ENCODE data around the gene SPOP. TPM values are rescaled to one million over a fixed set of nuclear protein-coding genes. Genes with fewer than 3 reads are reported as not detected.
"Not testable (repeated sequence)": the region's sequence is repeated elsewhere in the genome, so short reads cannot be mapped to it uniquely, and the experiment has no call there.

The SPOP gene
- total and polyA plus RNA-seq, 5 donors from 2014 or later: 66.3 to 123 (median 97.4) TPM

- no peak for DNase-seq
- Histone ChIP-seq H3K4me3 (ENCODE audit: low read depth, low read length) (no peak overlapping the region), H3K4me1 (ENCODE audit: control insufficient read depth, insufficient read depth, low read length, poor library complexity, severe bottlenecking) (peaks cover 22% of the 10 kb centered on the region), H3K27ac (ENCODE audit: insufficient read depth, low read length, poor library complexity, severe bottlenecking) (no peak overlapping the region), H3K9me3 (ENCODE audit: control insufficient read depth in 2 of 2, low read length in 2 of 2) (no peaks in the 10 kb centered on the region), H3K27me3 (ENCODE audit: control insufficient read depth, insufficient read depth, low read length) (peaks cover 10% of the 10 kb centered on the region), H3K36me3 (ENCODE audit: control insufficient read depth, insufficient read depth, low read length) (no peaks in the 10 kb centered on the region)
- no peak for ATAC-seq (ENCODE audit: low read depth in 2 of 2)
- H3K4me1 Mint-ChIP-seq: peaks cover 0 to 37% (median 13%) of the 10 kb centered on the region in 4 donors
- peaks cover 72% of the 10 kb centered on the region for H3K27me3 Mint-ChIP-seq
- no peaks in the 10 kb centered on the region for H3K36me3 Mint-ChIP-seq
- peaks cover 0 to 2% (median 0%) of the 10 kb centered on the region in 7 donors for H3K9me3 Mint-ChIP-seq
- peak overlapping the region in 2 of 4 donors; percentile 26 to 47 for H3K4me3 Mint-ChIP-seq
- peak overlapping the region in 2 of 3 donors; percentile 23 to 39 for H3K27ac Mint-ChIP-seq
Observed at GRCh38 chr17:49573510-49574322, 104.2 kb downstream of the SPOP start.

- no peak overlapping the region for H3K27ac ChIP-seq (ENCODE audit: insufficient read depth, low read length, poor library complexity, severe bottlenecking)
- H3K27me3 ChIP-seq (ENCODE audit: control insufficient read depth, insufficient read depth, low read length): peaks cover 10% of the 10 kb centered on the region
- Mint-ChIP-seq H3K36me3 (no peaks in the 10 kb centered on the region), H3K27ac (peak overlapping the region in 1 of 3 donors; percentile 23), H3K4me3 (peak overlapping the region in 1 of 4 donors; percentile 47), H3K9me3 (peaks cover 0 to 2% (median 0%) of the 10 kb centered on the region in 7 donors), H3K4me1 (peaks cover 0 to 43% (median 18%) of the 10 kb centered on the region in 4 donors), H3K27me3 (peaks cover 72% of the 10 kb centered on the region)
- DNase-seq (no peak), ATAC-seq (ENCODE audit: low read depth in 2 of 2) (no peak)
- H3K9me3 ChIP-seq (ENCODE audit: control insufficient read depth in 2 of 2, low read length in 2 of 2): no peaks in the 10 kb centered on the region
- no peak overlapping the region for H3K4me3 ChIP-seq (ENCODE audit: low read depth, low read length)
- peaks cover 29% of the 10 kb centered on the region for H3K4me1 ChIP-seq (ENCODE audit: control insufficient read depth, insufficient read depth, low read length, poor library complexity, severe bottlenecking)
- H3K36me3 ChIP-seq (ENCODE audit: control insufficient read depth, insufficient read depth, low read length): no peaks in the 10 kb centered on the region
Observed at GRCh38 chr17:49572806-49573420, 105.0 kb downstream of the SPOP start.

GRCh38 chr17:49572226-49572625, 105.7 kb downstream of the SPOP start:
- DNase-seq (no peak), ATAC-seq (ENCODE audit: low read depth in 2 of 2) (no peak)
- H3K4me3 Mint-ChIP-seq: peak overlapping the region in 3 of 4 donors; percentile 1 to 79 (median 47)
- H3K4me3 ChIP-seq (ENCODE audit: low read depth, low read length): no peak overlapping the region
- peaks cover 70% of the 10 kb centered on the region for H3K27me3 Mint-ChIP-seq
- no peak overlapping the region for H3K27ac ChIP-seq (ENCODE audit: insufficient read depth, low read length, poor library complexity, severe bottlenecking)
- H3K4me1 Mint-ChIP-seq: peaks cover 0 to 39% (median 17%) of the 10 kb centered on the region in 4 donors
- H3K4me1 ChIP-seq (ENCODE audit: control insufficient read depth, insufficient read depth, low read length, poor library complexity, severe bottlenecking): peaks cover 31% of the 10 kb centered on the region
- H3K36me3 Mint-ChIP-seq: no peaks in the 10 kb centered on the region
- peaks cover 5% of the 10 kb centered on the region for H3K27me3 ChIP-seq (ENCODE audit: control insufficient read depth, insufficient read depth, low read length)
- no peaks in the 10 kb centered on the region for H3K9me3 ChIP-seq (ENCODE audit: control insufficient read depth in 2 of 2, low read length in 2 of 2)
- peaks cover 0 to 4% (median 0%) of the 10 kb centered on the region in 7 donors for H3K9me3 Mint-ChIP-seq
- H3K36me3 ChIP-seq (ENCODE audit: control insufficient read depth, insufficient read depth, low read length): no peaks in the 10 kb centered on the region
- no peak overlapping the region for H3K27ac Mint-ChIP-seq

- peaks cover 29% of the 10 kb centered on the region for H3K4me1 ChIP-seq (ENCODE audit: control insufficient read depth, insufficient read depth, low read length, poor library complexity, severe bottlenecking)
- DNase-seq: no peak
- no peaks in the 10 kb centered on the region for H3K9me3 ChIP-seq (ENCODE audit: control insufficient read depth in 2 of 2, low read length in 2 of 2)
- Mint-ChIP-seq H3K27ac (no peak overlapping the region), H3K27me3 (peaks cover 68% of the 10 kb centered on the region), H3K4me3 (peak overlapping the region in 3 of 4 donors; percentile 6 to 79 (median 47)), H3K9me3 (peaks cover 0 to 4% (median 0%) of the 10 kb centered on the region in 7 donors), H3K36me3 (no peaks in the 10 kb centered on the region), H3K4me1 (peaks cover 0 to 36% (median 17%) of the 10 kb centered on the region in 4 donors)
- H3K27me3 ChIP-seq (ENCODE audit: control insufficient read depth, insufficient read depth, low read length): peaks cover 5% of the 10 kb centered on the region
- H3K36me3 ChIP-seq (ENCODE audit: control insufficient read depth, insufficient read depth, low read length): no peaks in the 10 kb centered on the region
- no peak for ATAC-seq (ENCODE audit: low read depth in 2 of 2)
- no peak overlapping the region for H3K27ac ChIP-seq (ENCODE audit: insufficient read depth, low read length, poor library complexity, severe bottlenecking)
- H3K4me3 ChIP-seq (ENCODE audit: low read depth, low read length): no peak overlapping the region
Observed at GRCh38 chr17:49571764-49572163, 106.1 kb downstream of the SPOP start.

- H3K27me3 Mint-ChIP-seq: peaks cover 69% of the 10 kb centered on the region
Observed at GRCh38 chr17:49571283-49571682, 106.6 kb downstream of the SPOP start.

GRCh38 chr17:49570540-49571242, 107.2 kb downstream of the SPOP start:
- peaks cover 19% of the 10 kb centered on the region for H3K4me1 ChIP-seq (ENCODE audit: control insufficient read depth, insufficient read depth, low read length, poor library complexity, severe bottlenecking)
- ATAC-seq (ENCODE audit: low read depth in 2 of 2): no peak
- H3K36me3 ChIP-seq (ENCODE audit: control insufficient read depth, insufficient read depth, low read length): no peaks in the 10 kb centered on the region
- peaks cover 0 to 4% (median 0%) of the 10 kb centered on the region in 7 donors for H3K9me3 Mint-ChIP-seq
- H3K27me3 Mint-ChIP-seq: peaks cover 70% of the 10 kb centered on the region
- H3K36me3 Mint-ChIP-seq: no peaks in the 10 kb centered on the region
- H3K27me3 ChIP-seq (ENCODE audit: control insufficient read depth, insufficient read depth, low read length): peaks cover 5% of the 10 kb centered on the region
- no peaks in the 10 kb centered on the region for H3K9me3 ChIP-seq (ENCODE audit: control insufficient read depth in 2 of 2, low read length in 2 of 2)
- DNase-seq: no peak
- H3K4me3 Mint-ChIP-seq: peak overlapping the region; percentile 38 to 92 (median 54)
- H3K4me3 ChIP-seq (ENCODE audit: low read depth, low read length): no peak overlapping the region
- no peak overlapping the region for H3K27ac ChIP-seq (ENCODE audit: insufficient read depth, low read length, poor library complexity, severe bottlenecking)
- H3K27ac Mint-ChIP-seq: peak overlapping the region in 1 of 3 donors; percentile 92
- peaks cover 0 to 33% (median 19%) of the 10 kb centered on the region in 4 donors for H3K4me1 Mint-ChIP-seq

More at GRCh38 chr17:49571283-49571682, 106.6 kb downstream of the SPOP start:
- ATAC-seq (ENCODE audit: low read depth in 2 of 2) (no peak), DNase-seq (no peak)
- H3K9me3 Mint-ChIP-seq: peaks cover 0 to 4% (median 0%) of the 10 kb centered on the region in 7 donors
- Histone ChIP-seq H3K4me3 (ENCODE audit: low read depth, low read length) (no peak overlapping the region), H3K9me3 (ENCODE audit: control insufficient read depth in 2 of 2, low read length in 2 of 2) (no peaks in the 10 kb centered on the region), H3K27me3 (ENCODE audit: control insufficient read depth, insufficient read depth, low read length) (peaks cover 5% of the 10 kb centered on the region), H3K36me3 (ENCODE audit: control insufficient read depth, insufficient read depth, low read length) (no peaks in the 10 kb centered on the region), H3K27ac (ENCODE audit: insufficient read depth, low read length, poor library complexity, severe bottlenecking) (no peak overlapping the region), H3K4me1 (ENCODE audit: control insufficient read depth, insufficient read depth, low read length, poor library complexity, severe bottlenecking) (peaks cover 25% of the 10 kb centered on the region)
- H3K4me1 Mint-ChIP-seq: peaks cover 0 to 36% (median 17%) of the 10 kb centered on the region in 4 donors
- peak overlapping the region; percentile 47 to 92 (median 70) for H3K4me3 Mint-ChIP-seq
- H3K27ac Mint-ChIP-seq: peak overlapping the region in 1 of 3 donors; percentile 35
- no peaks in the 10 kb centered on the region for H3K36me3 Mint-ChIP-seq

GRCh38 chr17:49568695-49569047, 109.2 kb downstream of the SPOP start:
- not testable (repeated sequence) for H3K36me3 Mint-ChIP-seq; H3K9me3 Mint-ChIP-seq; H3K27me3 ChIP-seq (ENCODE audit: control insufficient read depth, insufficient read depth, low read length); H3K9me3 ChIP-seq (ENCODE audit: control insufficient read depth in 2 of 2, low read length in 2 of 2); H3K27ac Mint-ChIP-seq; DNase-seq; H3K4me3 ChIP-seq (ENCODE audit: low read depth, low read length); ATAC-seq (ENCODE audit: low read depth in 2 of 2); H3K36me3 ChIP-seq (ENCODE audit: control insufficient read depth, insufficient read depth, low read length); H3K27ac ChIP-seq (ENCODE audit: insufficient read depth, low read length, poor library complexity, severe bottlenecking)
- H3K27me3 Mint-ChIP-seq: peaks cover 66% of the 10 kb centered on the region
- peak overlapping the region in 1 of 4 donors; percentile 61 for H3K4me3 Mint-ChIP-seq
- peaks cover 0 to 31% (median 16%) of the 10 kb centered on the region in 4 donors for H3K4me1 Mint-ChIP-seq
- H3K4me1 ChIP-seq (ENCODE audit: control insufficient read depth, insufficient read depth, low read length, poor library complexity, severe bottlenecking): peaks cover 17% of the 10 kb centered on the region

Measured in CD4-positive, CD25-positive, alpha-beta regulatory T cell (primary cell).